Transverse colon (tissue), 4 donors: Measurements from ENCODE around the gene CFAP299. TPM values are rescaled to one million over a fixed set of nuclear protein-coding genes. Genes with fewer than 3 reads are reported as not detected.

Experiments
- DNase-seq: peaks from one replicate; pipeline ENCODE4 v3.0.0-alpha.2; 2019
- H3K27ac ChIP-seq, 4 donors: fragments of 200-600 bp; sonication (generic); 2 replicates each; pipeline ENCODE4 v1.5.1; 2016 to 2018; ENCODE audit warnings: inconsistent platforms in 4 of 4
- H3K27me3 ChIP-seq: fragments of 200-600 bp; sonication (generic); 2 replicates; pipeline ENCODE4 v1.5.1; 2017; ENCODE audit warnings: inconsistent platforms
- H3K36me3 ChIP-seq, 4 donors: fragments of 200-600 bp; sonication (generic); 2 replicates each; pipeline ENCODE4 v1.5.1; 2017 to 2019; ENCODE audit warnings: inconsistent platforms in 4 of 4
- H3K4me1 ChIP-seq, 4 donors: fragments of 200-600 bp; sonication (generic); 2 replicates each; pipeline ENCODE4 v1.5.1; 2017 to 2020; ENCODE audit warnings: inconsistent platforms in 4 of 4
- H3K4me3 ChIP-seq, 4 donors: fragments of 200-600 bp; sonication (generic); 1 replicate in 1 of 4; 2 replicates in 3 of 4; pipeline versions ENCODE4 v1.5.1 to v1.6.1; 2017 to 2019; ENCODE audit warnings: inconsistent platforms in 4 of 4
- H3K9me3 ChIP-seq, 2 donors: fragments of 200-600 bp; sonication (generic); 2 replicates each; pipeline ENCODE4 v1.5.1; 2017 to 2019; ENCODE audit warnings: inconsistent platforms in 2 of 2
- CTCF ChIP-seq, 5 experiments: fragments of 200-600 bp in 3 of 5; fragments of 450-650 bp in 2 of 5; sonication (generic) in 3 of 5; IDR thresholded peaks; 1 replicate in 2 of 5; 2 replicates in 3 of 5; pipeline ENCODE4 v1.5.1; 2016 to 2017; ENCODE audit warnings: antibody characterized with exemption in 5 of 5, inconsistent platforms in 3 of 5, mild to moderate bottlenecking in 2 of 5, moderate library complexity in 1 of 5
- EP300 ChIP-seq: sonication (generic); formaldehyde crosslinking; IDR thresholded peaks from one replicate; pipeline ENCODE4 v1.6.1; 2017; ENCODE audit warnings: antibody characterized with exemption, low read depth
- POLR2A ChIP-seq: fragments of 450-650 bp; IDR thresholded peaks from one replicate; pipeline ENCODE4 v1.6.1; 2016; ENCODE audit warnings: antibody characterized with exemption, mild to moderate bottlenecking, moderate library complexity
- POLR2AphosphoS5 ChIP-seq, 3 donors: sonication (generic); formaldehyde crosslinking; IDR thresholded peaks; one replicate each; pipeline ENCODE4 v1.6.1; 2016; ENCODE audit warnings: antibody characterized with exemption in 3 of 3
- WGBS, 2 donors: methylation state at CpG; one replicate each; pipeline ENCODE4 v1.1.5; 2018; ENCODE audit warnings: low coverage in 1 of 2; 5-methylcytosine and 5-hydroxymethylcytosine counted together
- in situ Hi-C, 4 donors: fragments of 200-750 bp; cut with MboI; loops; one replicate each; pipeline versions ENCODE4 v1.15.0 to v1.15.1; 2017; ENCODE audit warnings: low sequenced_read_pairs in 3 of 4, low pct_ligation_motif_present in 1 of 4, low pct_unique_long_range_greater_than_20kb in 1 of 4
- intact Hi-C: fragments of 100-400 bp; cut with DNase I; formaldehyde crosslinking; loops from one replicate; pipeline ENCODE4 v1.15.1; 2023; ENCODE audit warnings: low total_unique reads
- total RNA-seq, 4 donors: library from RNA; depleted of rRNA; stranded (reverse); fragments of >200 nt; gene quantifications; one replicate each; pipeline ENCODE4 v1.1.0, GENCODE V29; 2016

Gene CFAP299
- total RNA-seq, 4 donors from 2014 or later, result not detected

- no peaks in the 10 kb centered on the region for H3K27me3 ChIP-seq
- DNase-seq, result no peak
- no peak overlapping the region for H3K4me3 ChIP-seq
- no peaks in the 10 kb centered on the region for H3K36me3 ChIP-seq
- no peak for TF ChIP-seq POLR2A
- no peak for TF ChIP-seq EP300
- TF ChIP-seq POLR2AphosphoS5 (IDR thresholded peaks at IDR 0.05), result no peak
- no peak for TF ChIP-seq CTCF (IDR thresholded peaks at IDR 0.05)
- H3K27ac ChIP-seq, result no peak overlapping the region
- no peaks in the 10 kb centered on the region for H3K9me3 ChIP-seq
- in situ Hi-C loops (no loop called here), intact Hi-C loops (no loop called here)
- no peaks in the 10 kb centered on the region for H3K4me1 ChIP-seq
- WGBS, 2 donors, result 86 to 90% methylated on average over 1 of the region's 1 CpG
Observed at GRCh38 chr4:80466618-80467017, 131.1 kb downstream of the CFAP299 start.

GRCh38 chr4:80471756-80472155 is 136.2 kb downstream of the CFAP299 start:
- Histone ChIP-seq H3K4me1 (peaks cover 0 to 3% (median 0%) of the 10 kb centered on the region in 4 donors), H3K36me3 (no peaks in the 10 kb centered on the region), H3K27me3 (no peaks in the 10 kb centered on the region), H3K27ac (peak overlapping the region in 1 of 4 donors; percentile 10), H3K9me3 (no peaks in the 10 kb centered on the region), H3K4me3 (no peak overlapping the region)
- 21 to 53% methylated on average over 5 to 9 of the region's 9 CpGs for WGBS, 2 donors
- peak; percentile 62 for DNase-seq
- TF ChIP-seq POLR2A (no peak), EP300 (no peak), POLR2AphosphoS5 (IDR thresholded peaks at IDR 0.05) (no peak), CTCF (IDR thresholded peaks at IDR 0.05) (no peak)
- intact Hi-C loops (no loop called here), in situ Hi-C loops (no loop called here)

- TF ChIP-seq POLR2AphosphoS5 (IDR thresholded peaks at IDR 0.05) (no peak), POLR2A (no peak), EP300 (no peak), CTCF (IDR thresholded peaks at IDR 0.05) (no peak)
- intact Hi-C loops (no loop called here), in situ Hi-C loops (no loop called here)
- Histone ChIP-seq H3K9me3 (no peaks in the 10 kb centered on the region), H3K4me3 (no peak overlapping the region), H3K27me3 (no peaks in the 10 kb centered on the region), H3K27ac (no peak overlapping the region), H3K4me1 (peaks cover 0 to 3% (median 0%) of the 10 kb centered on the region in 4 donors), H3K36me3 (no peaks in the 10 kb centered on the region)
- no peak for DNase-seq
- 92 to 100% methylated on average over 2 of the region's 2 CpGs for WGBS, 2 donors
Observed at GRCh38 chr4:80475236-80475635, 139.7 kb downstream of the CFAP299 start.

GRCh38 chr4:80475798-80476197 is 140.3 kb downstream of the CFAP299 start:
- no peak overlapping the region for H3K27ac ChIP-seq
- peaks cover 0 to 3% (median 0%) of the 10 kb centered on the region in 4 donors for H3K4me1 ChIP-seq
- no peaks in the 10 kb centered on the region for H3K27me3 ChIP-seq
- no peak for DNase-seq
- in situ Hi-C loops, result no loop called here
- H3K4me3 ChIP-seq, result no peak overlapping the region
- H3K9me3 ChIP-seq, result no peaks in the 10 kb centered on the region
- intact Hi-C loops, result no loop called here
- no peak for TF ChIP-seq POLR2AphosphoS5 (IDR thresholded peaks at IDR 0.05)
- TF ChIP-seq CTCF (IDR thresholded peaks at IDR 0.05), result no peak
- TF ChIP-seq EP300, result no peak
- no peak for TF ChIP-seq POLR2A
- H3K36me3 ChIP-seq, result no peaks in the 10 kb centered on the region
- WGBS, 2 donors, result 54 to 80% methylated on average over 3 of the region's 3 CpGs
